PC-9 (cell line): ENCODE measurements around the gene BLOC1S1.

ENCODE experiments used
- EZH2 ChIP-seq: fragments of 200-600 bp; sonication (generic); IDR thresholded peaks from 2 replicates; pipeline ENCODE4 v1.8.0; 2017; ENCODE audit warnings: antibody characterized with exemption, low read depth
- TF ChIP-seq, protein P1 (sequence below): fragments of 200-600 bp; sonication (generic); conservative IDR thresholded peaks from 2 replicates; pipeline ENCODE4 v1.6.1; 2017; ENCODE audit warnings: mixed run types, antibody characterized with exemption, mild to moderate bottlenecking, moderate library complexity

DNA sequence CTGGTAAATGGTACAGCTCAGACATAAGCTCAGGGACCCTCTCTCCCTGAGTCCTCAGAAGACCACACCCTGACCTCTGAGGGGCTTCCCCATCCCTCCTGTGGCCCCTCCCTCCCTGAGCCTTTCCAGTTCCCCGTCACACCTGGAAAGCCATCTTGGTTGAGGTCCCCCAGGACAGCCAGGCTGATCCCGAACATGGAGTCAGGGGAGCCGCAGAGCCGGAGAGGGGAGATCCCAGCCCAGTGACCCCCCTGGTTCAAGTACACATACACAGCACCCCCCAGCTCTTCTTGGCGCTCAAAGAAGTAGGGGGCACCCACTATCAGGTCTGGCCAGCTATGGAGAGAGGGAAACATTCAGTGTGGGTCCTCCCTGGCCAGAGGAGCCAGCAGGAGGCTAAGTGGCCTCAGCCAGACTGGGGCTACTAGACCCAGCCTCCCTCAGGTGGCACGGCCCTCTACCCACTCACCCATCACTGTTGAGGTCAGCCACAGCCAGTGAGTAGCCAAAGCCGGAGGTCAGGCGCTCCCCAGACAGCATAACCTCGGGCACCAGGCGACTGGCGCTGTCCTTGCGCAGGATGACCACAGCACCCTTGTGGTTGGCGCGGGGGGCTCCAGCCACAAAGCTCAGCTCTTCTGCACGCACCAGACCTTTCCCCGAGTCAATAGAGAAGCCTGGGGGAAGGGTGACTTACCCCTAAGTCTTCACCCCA, 17.4 kb upstream of the BLOC1S1 start:
- TF ChIP-seq, protein P1, sequence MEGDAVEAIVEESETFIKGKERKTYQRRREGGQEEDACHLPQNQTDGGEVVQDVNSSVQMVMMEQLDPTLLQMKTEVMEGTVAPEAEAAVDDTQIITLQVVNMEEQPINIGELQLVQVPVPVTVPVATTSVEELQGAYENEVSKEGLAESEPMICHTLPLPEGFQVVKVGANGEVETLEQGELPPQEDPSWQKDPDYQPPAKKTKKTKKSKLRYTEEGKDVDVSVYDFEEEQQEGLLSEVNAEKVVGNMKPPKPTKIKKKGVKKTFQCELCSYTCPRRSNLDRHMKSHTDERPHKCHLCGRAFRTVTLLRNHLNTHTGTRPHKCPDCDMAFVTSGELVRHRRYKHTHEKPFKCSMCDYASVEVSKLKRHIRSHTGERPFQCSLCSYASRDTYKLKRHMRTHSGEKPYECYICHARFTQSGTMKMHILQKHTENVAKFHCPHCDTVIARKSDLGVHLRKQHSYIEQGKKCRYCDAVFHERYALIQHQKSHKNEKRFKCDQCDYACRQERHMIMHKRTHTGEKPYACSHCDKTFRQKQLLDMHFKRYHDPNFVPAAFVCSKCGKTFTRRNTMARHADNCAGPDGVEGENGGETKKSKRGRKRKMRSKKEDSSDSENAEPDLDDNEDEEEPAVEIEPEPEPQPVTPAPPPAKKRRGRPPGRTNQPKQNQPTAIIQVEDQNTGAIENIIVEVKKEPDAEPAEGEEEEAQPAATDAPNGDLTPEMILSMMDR, result no peak
- TF ChIP-seq EZH2, result no peak
